Measurements from ENCODE around the gene YTHDF1.
A peak's percentile ranks its signal among the peaks of the same experiment; 100 is the strongest.
"Not testable (repeated sequence)": the region's sequence is repeated elsewhere in the genome, so short reads cannot be mapped to it uniquely, and the experiment has no call there.

YTHDF1 gene

GRCh38 chr20:63225082-63225454 lies 9.1 kb upstream of the YTHDF1 start:
- DNase-seq = no peak

- DNase-seq = peak; percentile 56
Measured at GRCh38 chr20:63224412-63225081, 8.6 kb upstream of the YTHDF1 start.

GRCh38 chr20:63223826-63224207 lies 7.9 kb upstream of the YTHDF1 start:
- DNase-seq = no peak

GRCh38 chr20:63223121-63223825 lies 7.3 kb upstream of the YTHDF1 start:
- peak; percentile 17 for DNase-seq

- no peak for DNase-seq
Measured at GRCh38 chr20:63222541-63222940, 6.6 kb upstream of the YTHDF1 start.

- DNase-seq = not testable (repeated sequence)
Measured at GRCh38 chr20:63221400-63222053, 5.6 kb upstream of the YTHDF1 start.

GRCh38 chr20:63220696-63221399 lies 4.9 kb upstream of the YTHDF1 start:
- no peak for DNase-seq

GRCh38 chr20:63219866-63220521 lies 4.1 kb upstream of the YTHDF1 start:
- DNase-seq = no peak

GRCh38 chr20:63219447-63219821 lies 3.5 kb upstream of the YTHDF1 start:
- DNase-seq = no peak

- DNase-seq = no peak
Measured at GRCh38 chr20:63218701-63219446, 2.9 kb upstream of the YTHDF1 start.

- DNase-seq = no peak
Measured at GRCh38 chr20:63217706-63218105, 1.8 kb upstream of the YTHDF1 start.

- no peak for DNase-seq
Measured at GRCh38 chr20:63216849-63217471, 1.0 kb upstream of the YTHDF1 start.

- DNase-seq = no peak
Measured at GRCh38 chr20:63215101-63216040, 560 bp downstream of the YTHDF1 start.

- no peak for DNase-seq
Measured at GRCh38 chr20:63214514-63214913, 1.4 kb downstream of the YTHDF1 start.

GRCh38 chr20:63212792-63213191 lies 3.1 kb downstream of the YTHDF1 start:
- no peak for DNase-seq

GRCh38 chr20:63212393-63212730 lies 3.6 kb downstream of the YTHDF1 start:
- no peak for DNase-seq

- no peak for DNase-seq
Measured at GRCh38 chr20:63210011-63210605, 5.8 kb downstream of the YTHDF1 start.

- no peak for DNase-seq
Measured at GRCh38 chr20:63208346-63208909, 7.5 kb downstream of the YTHDF1 start.

GRCh38 chr20:63206878-63207277 lies 9.1 kb downstream of the YTHDF1 start:
- no peak for DNase-seq

- DNase-seq = no peak
Measured at GRCh38 chr20:63205896-63206295, 10.0 kb downstream of the YTHDF1 start.

All from NCI-H1092 (cell line).